Nephron (organoid): ENCODE data around the gene PYY.

ENCODE experiments used
- H3K27ac Mint-ChIP-seq, 3 experiments: 2 replicates each; pipeline ENCODE4 v1.8.0; 2020; ENCODE audit warnings: mixed read lengths in 3 of 3, mild to moderate bottlenecking in 2 of 3, moderate library complexity in 1 of 3
- H3K27me3 Mint-ChIP-seq: 2 replicates; pipeline ENCODE4 v1.8.0; 2021; ENCODE audit warnings: low read depth, mild to moderate bottlenecking, moderate library complexity, mixed read lengths
- H3K36me3 Mint-ChIP-seq: 2 replicates; pipeline ENCODE4 v1.8.0; 2020; ENCODE audit warnings: low read depth, mixed read lengths
- H3K4me1 Mint-ChIP-seq: 2 replicates; pipeline ENCODE4 v1.8.0; 2020; ENCODE audit warnings: mixed read lengths
- H3K4me3 Mint-ChIP-seq, 3 experiments: 2 replicates each; pipeline ENCODE4 v1.8.0; 2020; ENCODE audit warnings: mild to moderate bottlenecking in 3 of 3, mixed read lengths in 3 of 3, moderate library complexity in 2 of 3
- H3K9me3 Mint-ChIP-seq: 2 replicates; pipeline ENCODE4 v1.8.0; 2020; ENCODE audit warnings: mixed read lengths
- CTCF ChIP-seq, 3 experiments: fragments of 200-600 bp; sonication (generic); IDR thresholded peaks; one replicate each; pipeline ENCODE4 v1.5.0; 2021; ENCODE audit warnings: antibody characterized with exemption in 3 of 3; ENCODE audit not compliant: unreplicated experiment in 3 of 3

Gene PYY

GRCh38 chr17:43952724-43953666 is 745 bp downstream of the PYY start:
- peak overlapping the region in 1 of 3 experiments; percentile 9 for H3K27ac Mint-ChIP-seq
- peaks cover 88% of the 10 kb centered on the region for H3K27me3 Mint-ChIP-seq
- peaks cover 8% of the 10 kb centered on the region for H3K4me1 Mint-ChIP-seq
- TF ChIP-seq CTCF (IDR thresholded peaks at IDR 0.05; ENCODE audit: unreplicated experiment in 3 of 3) = no peak
- no peaks in the 10 kb centered on the region for H3K36me3 Mint-ChIP-seq
- no peaks in the 10 kb centered on the region for H3K9me3 Mint-ChIP-seq
- H3K4me3 Mint-ChIP-seq = peak overlapping the region; percentile 61 to 72 (median 64)

GRCh38 chr17:43952351-43952723 is 1.4 kb downstream of the PYY start:
- H3K4me1 Mint-ChIP-seq = peaks cover 8% of the 10 kb centered on the region
- H3K36me3 Mint-ChIP-seq = no peaks in the 10 kb centered on the region
- H3K27ac Mint-ChIP-seq = peak overlapping the region in 1 of 3 experiments; percentile 9
- H3K9me3 Mint-ChIP-seq = no peaks in the 10 kb centered on the region
- H3K4me3 Mint-ChIP-seq = peak overlapping the region; percentile 61 to 72 (median 64)
- peaks cover 90% of the 10 kb centered on the region for H3K27me3 Mint-ChIP-seq
- no peak for TF ChIP-seq CTCF (IDR thresholded peaks at IDR 0.05; ENCODE audit: unreplicated experiment in 3 of 3)

GRCh38 chr17:43951750-43952149 is 2.0 kb downstream of the PYY start:
- H3K4me1 Mint-ChIP-seq = peaks cover 8% of the 10 kb centered on the region
- no peak overlapping the region for H3K27ac Mint-ChIP-seq
- no peaks in the 10 kb centered on the region for H3K9me3 Mint-ChIP-seq
- H3K36me3 Mint-ChIP-seq = no peaks in the 10 kb centered on the region
- no peak overlapping the region for H3K4me3 Mint-ChIP-seq
- TF ChIP-seq CTCF (IDR thresholded peaks at IDR 0.05; ENCODE audit: unreplicated experiment in 3 of 3) = no peak
- H3K27me3 Mint-ChIP-seq = peaks cover 88% of the 10 kb centered on the region

GRCh38 chr17:43950554-43950953 is 3.2 kb downstream of the PYY start:
- Mint-ChIP-seq H3K27ac (no peak overlapping the region), H3K27me3 (peaks cover 76% of the 10 kb centered on the region), H3K4me3 (no peak overlapping the region), H3K36me3 (no peaks in the 10 kb centered on the region), H3K4me1 (peaks cover 8% of the 10 kb centered on the region), H3K9me3 (no peaks in the 10 kb centered on the region)
- TF ChIP-seq CTCF (IDR thresholded peaks at IDR 0.05; ENCODE audit: unreplicated experiment in 3 of 3) = no peak

- Mint-ChIP-seq H3K9me3 (no peaks in the 10 kb centered on the region), H3K36me3 (no peaks in the 10 kb centered on the region), H3K4me3 (no peak overlapping the region), H3K27ac (no peak overlapping the region), H3K27me3 (peaks cover 68% of the 10 kb centered on the region), H3K4me1 (peaks cover 8% of the 10 kb centered on the region)
- no peak for TF ChIP-seq CTCF (IDR thresholded peaks at IDR 0.05; ENCODE audit: unreplicated experiment in 3 of 3)
These were observed 4.0 kb downstream of the PYY start for GRCh38 chr17:43949781-43950180.

- H3K4me1 Mint-ChIP-seq = no peaks in the 10 kb centered on the region
These were observed 7.0 kb downstream of the PYY start for GRCh38 chr17:43946781-43947180.

More at GRCh38 chr17:43946781-43947180, 7.0 kb downstream of the PYY start:
- TF ChIP-seq CTCF (IDR thresholded peaks at IDR 0.05; ENCODE audit: unreplicated experiment in 3 of 3) = no peak
- Mint-ChIP-seq H3K27me3 (peaks cover 46% of the 10 kb centered on the region), H3K36me3 (no peaks in the 10 kb centered on the region), H3K27ac (no peak overlapping the region), H3K9me3 (no peaks in the 10 kb centered on the region), H3K4me3 (no peak overlapping the region)
